Liver (tissue), 3 donors: Measurements from ENCODE around the gene MAPK7.

Source experiments
- RAD21 ChIP-seq, 2 donors: IDR thresholded peaks; 2 replicates each; pipeline ENCODE4 v1.6.1; 2016; ENCODE audit warnings: antibody characterized with exemption in 2 of 2, mild to moderate bottlenecking in 2 of 2
- SP1 ChIP-seq: IDR thresholded peaks from 2 replicates; pipeline ENCODE4 v1.6.1; 2018; ENCODE audit warnings: antibody characterized with exemption, mild to moderate bottlenecking
- TAF1 ChIP-seq: conservative IDR thresholded peaks from 2 replicates; pipeline ENCODE4 v1.6.1; 2016; ENCODE audit warnings: antibody characterized with exemption, mild to moderate bottlenecking
- TF ChIP-seq, protein P1 (sequence below): fragments of 150-350 bp; IDR thresholded peaks from 2 replicates; pipeline ENCODE4 v1.5.1; 2017; ENCODE audit warnings: improper control_type of control experiment, low read depth, low read length; ENCODE audit not compliant: missing input control
- TF ChIP-seq, protein P2 (sequence below): IDR thresholded peaks from 2 replicates; pipeline ENCODE4 v1.6.1; 2016; ENCODE audit warnings: antibody characterized with exemption, mild to moderate bottlenecking
- TF ChIP-seq, protein P3 (sequence below): IDR thresholded peaks from 2 replicates; pipeline ENCODE4 v1.6.1; 2016; ENCODE audit warnings: antibody characterized with exemption
- donor health status: healthy.
- donor health status: healthy.

DNA sequence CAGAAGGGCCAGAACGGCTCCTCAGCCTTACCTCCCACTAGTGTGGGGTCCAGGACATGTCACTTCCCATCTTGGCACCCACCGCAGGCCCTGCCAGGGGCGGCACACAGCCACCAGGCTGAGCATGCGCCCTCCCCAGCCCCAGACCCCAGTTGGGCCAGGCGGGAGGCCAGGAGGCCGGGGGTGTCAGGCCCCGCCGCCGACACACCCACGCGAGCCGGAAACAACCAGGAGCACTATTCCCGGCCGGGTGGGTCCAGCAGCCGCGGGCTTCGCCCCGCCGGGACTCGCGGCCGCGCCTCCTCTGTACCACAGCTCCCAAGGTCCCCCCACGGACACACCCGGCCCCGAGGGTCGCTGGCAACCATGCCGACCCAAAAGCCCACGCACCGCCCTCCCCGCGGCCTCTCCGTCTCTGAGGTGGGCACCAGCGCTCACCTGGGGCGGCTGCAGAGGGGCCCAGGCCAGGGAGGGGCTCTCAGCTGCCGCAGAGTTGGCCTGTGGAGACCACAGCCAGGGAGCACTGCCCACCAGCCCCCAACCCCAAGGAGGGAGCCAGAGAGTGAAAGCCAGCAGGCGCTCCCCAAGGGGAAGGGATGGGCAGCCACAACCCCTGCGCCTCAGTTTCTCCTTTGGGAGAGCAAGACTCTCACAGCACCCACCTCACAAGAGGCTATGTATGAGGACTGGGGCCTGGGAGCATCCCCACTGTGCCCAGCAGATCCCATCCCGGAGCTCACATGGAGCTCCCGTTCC lies 33.8 kb upstream of the MAPK7 start:
- TF ChIP-seq, protein P1, sequence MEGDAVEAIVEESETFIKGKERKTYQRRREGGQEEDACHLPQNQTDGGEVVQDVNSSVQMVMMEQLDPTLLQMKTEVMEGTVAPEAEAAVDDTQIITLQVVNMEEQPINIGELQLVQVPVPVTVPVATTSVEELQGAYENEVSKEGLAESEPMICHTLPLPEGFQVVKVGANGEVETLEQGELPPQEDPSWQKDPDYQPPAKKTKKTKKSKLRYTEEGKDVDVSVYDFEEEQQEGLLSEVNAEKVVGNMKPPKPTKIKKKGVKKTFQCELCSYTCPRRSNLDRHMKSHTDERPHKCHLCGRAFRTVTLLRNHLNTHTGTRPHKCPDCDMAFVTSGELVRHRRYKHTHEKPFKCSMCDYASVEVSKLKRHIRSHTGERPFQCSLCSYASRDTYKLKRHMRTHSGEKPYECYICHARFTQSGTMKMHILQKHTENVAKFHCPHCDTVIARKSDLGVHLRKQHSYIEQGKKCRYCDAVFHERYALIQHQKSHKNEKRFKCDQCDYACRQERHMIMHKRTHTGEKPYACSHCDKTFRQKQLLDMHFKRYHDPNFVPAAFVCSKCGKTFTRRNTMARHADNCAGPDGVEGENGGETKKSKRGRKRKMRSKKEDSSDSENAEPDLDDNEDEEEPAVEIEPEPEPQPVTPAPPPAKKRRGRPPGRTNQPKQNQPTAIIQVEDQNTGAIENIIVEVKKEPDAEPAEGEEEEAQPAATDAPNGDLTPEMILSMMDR = no peak
- TF ChIP-seq SP1 (no peak), TAF1 (no peak), RAD21 (IDR thresholded peaks at IDR 0.05) (no peak)
- TF ChIP-seq, protein P2, sequence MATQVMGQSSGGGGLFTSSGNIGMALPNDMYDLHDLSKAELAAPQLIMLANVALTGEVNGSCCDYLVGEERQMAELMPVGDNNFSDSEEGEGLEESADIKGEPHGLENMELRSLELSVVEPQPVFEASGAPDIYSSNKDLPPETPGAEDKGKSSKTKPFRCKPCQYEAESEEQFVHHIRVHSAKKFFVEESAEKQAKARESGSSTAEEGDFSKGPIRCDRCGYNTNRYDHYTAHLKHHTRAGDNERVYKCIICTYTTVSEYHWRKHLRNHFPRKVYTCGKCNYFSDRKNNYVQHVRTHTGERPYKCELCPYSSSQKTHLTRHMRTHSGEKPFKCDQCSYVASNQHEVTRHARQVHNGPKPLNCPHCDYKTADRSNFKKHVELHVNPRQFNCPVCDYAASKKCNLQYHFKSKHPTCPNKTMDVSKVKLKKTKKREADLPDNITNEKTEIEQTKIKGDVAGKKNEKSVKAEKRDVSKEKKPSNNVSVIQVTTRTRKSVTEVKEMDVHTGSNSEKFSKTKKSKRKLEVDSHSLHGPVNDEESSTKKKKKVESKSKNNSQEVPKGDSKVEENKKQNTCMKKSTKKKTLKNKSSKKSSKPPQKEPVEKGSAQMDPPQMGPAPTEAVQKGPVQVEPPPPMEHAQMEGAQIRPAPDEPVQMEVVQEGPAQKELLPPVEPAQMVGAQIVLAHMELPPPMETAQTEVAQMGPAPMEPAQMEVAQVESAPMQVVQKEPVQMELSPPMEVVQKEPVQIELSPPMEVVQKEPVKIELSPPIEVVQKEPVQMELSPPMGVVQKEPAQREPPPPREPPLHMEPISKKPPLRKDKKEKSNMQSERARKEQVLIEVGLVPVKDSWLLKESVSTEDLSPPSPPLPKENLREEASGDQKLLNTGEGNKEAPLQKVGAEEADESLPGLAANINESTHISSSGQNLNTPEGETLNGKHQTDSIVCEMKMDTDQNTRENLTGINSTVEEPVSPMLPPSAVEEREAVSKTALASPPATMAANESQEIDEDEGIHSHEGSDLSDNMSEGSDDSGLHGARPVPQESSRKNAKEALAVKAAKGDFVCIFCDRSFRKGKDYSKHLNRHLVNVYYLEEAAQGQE = no peak
- TF ChIP-seq, protein P3, sequence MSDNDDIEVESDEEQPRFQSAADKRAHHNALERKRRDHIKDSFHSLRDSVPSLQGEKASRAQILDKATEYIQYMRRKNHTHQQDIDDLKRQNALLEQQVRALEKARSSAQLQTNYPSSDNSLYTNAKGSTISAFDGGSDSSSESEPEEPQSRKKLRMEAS = no peak
